GM21723 (cell line): ENCODE results near the gene CRIM1.
"Not testable (repeated sequence)": the region's sequence is repeated elsewhere in the genome, so short reads cannot be mapped to it uniquely, and the experiment has no call there.

ENCODE experiments used
- ATAC-seq: cut with Tn5 transposase; IDR thresholded peaks from one replicate; pipeline ENCODE4 v1.9.1; 2021; ENCODE audit warnings: mild to moderate bottlenecking, moderate library complexity; ENCODE audit not compliant: unreplicated experiment

The CRIM1 gene

GRCh38 chr2:36352701-36353100 lies 2.9 kb upstream of the CRIM1 start:
- no peak for ATAC-seq

GRCh38 chr2:36354811-36355150 lies 797 bp upstream of the CRIM1 start:
- ATAC-seq = no peak

GRCh38 chr2:36355890-36356297 lies 316 bp downstream of the CRIM1 start:
- peak; percentile 28 for ATAC-seq

GRCh38 chr2:36356298-36356989 lies 866 bp downstream of the CRIM1 start:
- ATAC-seq = peak; percentile 28

- ATAC-seq = peak; percentile 34
Measured at GRCh38 chr2:36356990-36357846, 1.6 kb downstream of the CRIM1 start.

- ATAC-seq = peak; percentile 26
Measured at GRCh38 chr2:36357847-36358659, 2.5 kb downstream of the CRIM1 start.

- no peak for ATAC-seq
Measured at GRCh38 chr2:36359067-36359466, 3.5 kb downstream of the CRIM1 start.

- ATAC-seq = no peak
Measured at GRCh38 chr2:36360063-36360462, 4.5 kb downstream of the CRIM1 start.

- ATAC-seq = no peak
Measured at GRCh38 chr2:36360834-36361233, 5.3 kb downstream of the CRIM1 start.

- ATAC-seq = no peak
Measured at GRCh38 chr2:36361396-36361795, 5.8 kb downstream of the CRIM1 start.

- no peak for ATAC-seq
Measured at GRCh38 chr2:36362291-36362690, 6.7 kb downstream of the CRIM1 start.

GRCh38 chr2:36363085-36363484 lies 7.5 kb downstream of the CRIM1 start:
- not testable (repeated sequence) for ATAC-seq

GRCh38 chr2:36366491-36367120 lies 11.0 kb downstream of the CRIM1 start:
- ATAC-seq = no peak

GRCh38 chr2:36367486-36367885 lies 11.9 kb downstream of the CRIM1 start:
- ATAC-seq = no peak

GRCh38 chr2:36367895-36368353 lies 12.3 kb downstream of the CRIM1 start:
- ATAC-seq = no peak

- ATAC-seq = no peak
Measured at GRCh38 chr2:36368438-36368837, 12.9 kb downstream of the CRIM1 start.

- no peak for ATAC-seq
Measured at GRCh38 chr2:36369163-36369562, 13.6 kb downstream of the CRIM1 start.

- no peak for ATAC-seq
Measured at GRCh38 chr2:36369716-36370115, 14.1 kb downstream of the CRIM1 start.

- no peak for ATAC-seq
Measured at GRCh38 chr2:36370281-36370680, 14.7 kb downstream of the CRIM1 start.

GRCh38 chr2:36371070-36371874 lies 15.7 kb downstream of the CRIM1 start:
- ATAC-seq = no peak
